HCT116 (cell line): Measurements from ENCODE around the gene TTYH1. TPM values are rescaled to one million over a fixed set of nuclear protein-coding genes. Genes with fewer than 3 reads are reported as not detected.
"Not testable (repeated sequence)": the region's sequence is repeated elsewhere in the genome, so short reads cannot be mapped to it uniquely, and the experiment has no call there.

Experiments used
- ATAC-seq: fragments of 200-7000 bp; cut with Tn5 transposase; 2 replicates; pipeline ENCODE4 v1.9.1; 2020; ENCODE audit warnings: mild to moderate bottlenecking, moderate library complexity
- BruUV-seq: library from RNA; stranded (reverse); fragments of 400-500 nt; replicated peaks from 2 replicates; lab custom pipeline; 2021; lab: Mats Ljungman, UMichigan
- CTCF ChIA-PET: fragments of 300-600 bp; sonication (Branson Sonifier 250); formaldehyde crosslinking; loops from one replicate; lab custom pipeline; 2021; ENCODE audit warnings: antibody characterized with exemption; lab: Charles Lee
- POLR2A ChIA-PET: fragments of 300-600, 350-600 bp; sonication (Branson Sonifier 250); formaldehyde crosslinking; loops from one replicate; lab custom pipeline; 2021; ENCODE audit warnings: antibody characterized with exemption; lab: Charles Lee
- RAD21 ChIA-PET, 2 experiments: fragments of 300-600 bp; sonication (Branson Sonifier 250); formaldehyde crosslinking; loops; one replicate each; lab custom pipeline; 2023; ENCODE audit warnings: low total read pairs in 2 of 2; ENCODE audit not compliant: uncharacterized antibody in 2 of 2, unreplicated experiment in 2 of 2, low non-redundant PET in 1 of 2; lab: Charles Lee
- DNase-seq: peaks from one replicate; pipeline ENCODE4 v3.0.0-alpha.2; 2010; ENCODE audit warnings: low read depth, low spot score
- H2AFZ ChIP-seq: fragments of 200-600 bp; shearing (Covaris generic), sonication (generic); 2 replicates; pipeline ENCODE4 v1.6.1; 2017; ENCODE audit warnings: low read depth, mixed run types, mixed read lengths, antibody characterized with exemption, low read length; ENCODE audit not compliant: poor library complexity, severe bottlenecking
- H3K27ac ChIP-seq: 2 replicates; pipeline ENCODE4 v1.5.1; 2012; ENCODE audit warnings: low read depth, low read length
- H3K27me3 ChIP-seq: fragments of 200-600 bp; sonication (generic); 2 replicates; pipeline ENCODE4 v1.6.1; 2016; ENCODE audit warnings: mixed run types, low read length, mixed read lengths; ENCODE audit not compliant: insufficient read depth
- H3K36me3 ChIP-seq, 2 experiments: fragments of 200-500 bp in 1 of 2; fragments of 200-600 bp in 1 of 2; sonication (Bioruptor generic) in 1 of 2; sonication (generic) in 1 of 2; 2 replicates each; pipeline versions ENCODE4 v1.5.1 to v1.6.1; 2014 to 2016; ENCODE audit warnings: low read length in 2 of 2, inconsistent platforms in 1 of 2, mixed read lengths in 1 of 2, mixed run types in 1 of 2; ENCODE audit not compliant: insufficient read depth in 2 of 2, control insufficient read depth in 1 of 2
- H3K4me1 ChIP-seq, 2 experiments: fragments of 200-600 bp in 1 of 2; sonication (generic) in 1 of 2; 2 replicates each; pipeline versions ENCODE4 v1.5.1 to v1.6.1; 2012 to 2017; ENCODE audit warnings: low read length in 2 of 2, inconsistent platforms in 1 of 2, mild to moderate bottlenecking in 1 of 2, mixed read lengths in 1 of 2, mixed run types in 1 of 2, moderate library complexity in 1 of 2; ENCODE audit not compliant: insufficient read depth in 2 of 2, control insufficient read depth in 1 of 2
- H3K4me2 ChIP-seq: fragments of 200-600 bp; sonication (generic); 2 replicates; pipeline ENCODE4 v1.6.1; 2017; ENCODE audit warnings: mixed run types, low read length, mixed read lengths
- H3K4me3 ChIP-seq, 2 experiments: fragments of 200-600 bp in 1 of 2; sonication (generic) in 1 of 2; replicated peaks in 1 of 2; 2 replicates each; pipeline ENCODE4 v1.5.1; 2011 to 2016; ENCODE audit warnings: low read length in 2 of 2, control low read depth in 1 of 2, low read depth in 1 of 2, mild to moderate bottlenecking in 1 of 2, mixed read lengths in 1 of 2, mixed run types in 1 of 2
- H3K79me2 ChIP-seq: fragments of 200-600 bp; sonication (generic); 2 replicates; pipeline ENCODE4 v1.6.1; 2017; ENCODE audit warnings: mild to moderate bottlenecking, mixed run types, low read length, moderate library complexity, mixed read lengths; ENCODE audit not compliant: insufficient read depth
- H3K9ac ChIP-seq: fragments of 200-600 bp; sonication (generic); 2 replicates; pipeline ENCODE4 v1.6.1; 2016; ENCODE audit warnings: low read length, mixed read lengths
- H3K9me2 ChIP-seq: fragments of 200-600 bp; sonication (generic), shearing (Covaris generic); 2 replicates; pipeline ENCODE4 v1.6.1; 2017; ENCODE audit warnings: mixed run types, mild to moderate bottlenecking, moderate library complexity; ENCODE audit not compliant: insufficient read depth
- H3K9me3 ChIP-seq, 2 experiments: fragments of 200-500 bp in 1 of 2; fragments of 200-600 bp in 1 of 2; sonication (Bioruptor generic) in 1 of 2; sonication (generic) in 1 of 2; 2 replicates each; pipeline ENCODE4 v1.6.1; 2014 to 2017; ENCODE audit warnings: low read length in 2 of 2, mixed read lengths in 2 of 2, inconsistent platforms in 1 of 2, low read depth in 1 of 2, mild to moderate bottlenecking in 1 of 2, mixed run types in 1 of 2, moderate library complexity in 1 of 2; ENCODE audit not compliant: control insufficient read depth in 1 of 2, insufficient read depth in 1 of 2
- H4K20me1 ChIP-seq: fragments of 200-600 bp; sonication (generic), shearing (Covaris generic); 2 replicates; pipeline ENCODE4 v1.6.1; 2017; ENCODE audit warnings: mixed run types, mild to moderate bottlenecking, moderate library complexity; ENCODE audit not compliant: insufficient read depth
- RAD21 ChIP-seq: IDR thresholded peaks from 2 replicates; pipeline ENCODE4 v1.6.1; 2012; ENCODE audit warnings: low read depth, mild to moderate bottlenecking
- SP1 ChIP-seq: IDR thresholded peaks from 2 replicates; pipeline ENCODE4 v1.6.1; 2012; ENCODE audit warnings: low read depth
- YY1 ChIP-seq: IDR thresholded peaks from 2 replicates; pipeline ENCODE4 v1.6.1; 2011; ENCODE audit warnings: low read length, low read depth, moderate library complexity, mild to moderate bottlenecking; ENCODE audit not compliant: insufficient replicate concordance; ENCODE audit errors: extremely low read depth
- ZBTB33 ChIP-seq: IDR thresholded peaks from 2 replicates; pipeline ENCODE4 v1.6.1; 2011; ENCODE audit warnings: mild to moderate bottlenecking, low read length, moderate library complexity; ENCODE audit not compliant: insufficient replicate concordance; ENCODE audit errors: extremely low read depth
- ZFX ChIP-seq: fragments of 450-650 bp; IDR thresholded peaks from 2 replicates; pipeline ENCODE4 v1.6.1; 2017
- intact Hi-C: fragments of 100-400 bp; cut with micrococcal nuclease; formaldehyde crosslinking; loops from 2 replicates; pipeline ENCODE4 v1.10.0; 2022
- total RNA-seq: library from RNA; stranded (reverse); gene quantifications from one replicate; pipeline ENCODE4 v1.2.1, GENCODE V29; 2021; ENCODE audit not compliant: unreplicated experiment
- TF ChIP-seq, protein P1 (sequence below): IDR thresholded peaks from 2 replicates; pipeline ENCODE4 v1.6.1; 2012
- TF ChIP-seq, protein P2 (sequence below), 3 experiments: fragments of 200-600 bp in 1 of 3; sonication (generic) in 1 of 3; IDR thresholded peaks in 2 of 3; conservative IDR thresholded peaks in 1 of 3; 2 replicates each; pipeline ENCODE4 v1.5.1; 2012 to 2017; ENCODE audit warnings: low read depth in 2 of 3, low read length in 2 of 3, antibody characterized with exemption in 1 of 3, borderline replicate concordance in 1 of 3, control low read depth in 1 of 3, mild to moderate bottlenecking in 1 of 3, mixed read lengths in 1 of 3, mixed run types in 1 of 3, moderate library complexity in 1 of 3; ENCODE audit not compliant: insufficient read depth in 1 of 3

Gene TTYH1
- total RNA-seq, 1 experiment from 2014 or later = 0.37 TPM

DNA sequence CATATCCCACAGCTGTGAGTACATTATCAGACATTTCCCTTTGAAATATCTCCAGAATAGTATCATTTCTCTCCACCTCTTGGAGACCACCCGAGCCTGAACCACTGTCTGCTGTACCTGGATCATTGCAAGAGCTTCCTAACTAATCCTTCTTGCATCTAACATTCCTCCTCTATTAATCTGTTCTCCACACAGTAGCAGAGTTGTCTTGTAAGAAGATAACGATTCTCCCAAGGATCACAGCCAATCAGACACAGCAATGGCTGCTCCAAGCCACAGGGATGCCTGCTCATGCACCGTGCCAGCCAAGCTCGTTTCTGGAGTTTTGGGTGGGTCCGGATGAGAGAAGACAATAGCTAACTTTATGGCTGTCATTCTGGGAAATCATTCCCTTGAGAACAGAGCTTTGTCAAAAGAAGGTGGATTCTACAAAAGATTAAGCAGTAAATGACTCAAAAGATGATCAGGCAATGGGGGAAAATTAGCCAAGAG lies 36.0 kb upstream of the TTYH1 start:
- Histone ChIP-seq H3K9ac (no peak overlapping the region), H3K9me2 (no peaks in the 10 kb centered on the region), H3K9me3 (no peaks in the 10 kb centered on the region), H3K4me3 (no peak overlapping the region)
- no peak for DNase-seq
- no peak for TF ChIP-seq SP1
- no peak for TF ChIP-seq RAD21
- TF ChIP-seq, protein P1, sequence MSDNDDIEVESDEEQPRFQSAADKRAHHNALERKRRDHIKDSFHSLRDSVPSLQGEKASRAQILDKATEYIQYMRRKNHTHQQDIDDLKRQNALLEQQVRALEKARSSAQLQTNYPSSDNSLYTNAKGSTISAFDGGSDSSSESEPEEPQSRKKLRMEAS = no peak
- TF ChIP-seq ZFX = no peak
- no peak for TF ChIP-seq YY1
- TF ChIP-seq, protein P2, sequence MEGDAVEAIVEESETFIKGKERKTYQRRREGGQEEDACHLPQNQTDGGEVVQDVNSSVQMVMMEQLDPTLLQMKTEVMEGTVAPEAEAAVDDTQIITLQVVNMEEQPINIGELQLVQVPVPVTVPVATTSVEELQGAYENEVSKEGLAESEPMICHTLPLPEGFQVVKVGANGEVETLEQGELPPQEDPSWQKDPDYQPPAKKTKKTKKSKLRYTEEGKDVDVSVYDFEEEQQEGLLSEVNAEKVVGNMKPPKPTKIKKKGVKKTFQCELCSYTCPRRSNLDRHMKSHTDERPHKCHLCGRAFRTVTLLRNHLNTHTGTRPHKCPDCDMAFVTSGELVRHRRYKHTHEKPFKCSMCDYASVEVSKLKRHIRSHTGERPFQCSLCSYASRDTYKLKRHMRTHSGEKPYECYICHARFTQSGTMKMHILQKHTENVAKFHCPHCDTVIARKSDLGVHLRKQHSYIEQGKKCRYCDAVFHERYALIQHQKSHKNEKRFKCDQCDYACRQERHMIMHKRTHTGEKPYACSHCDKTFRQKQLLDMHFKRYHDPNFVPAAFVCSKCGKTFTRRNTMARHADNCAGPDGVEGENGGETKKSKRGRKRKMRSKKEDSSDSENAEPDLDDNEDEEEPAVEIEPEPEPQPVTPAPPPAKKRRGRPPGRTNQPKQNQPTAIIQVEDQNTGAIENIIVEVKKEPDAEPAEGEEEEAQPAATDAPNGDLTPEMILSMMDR (IDR thresholded peaks at IDR 0.05 in 2 of 3, conservative IDR thresholded peaks at IDR 0.05 in 1 of 3; ENCODE audit: borderline replicate concordance in 1 of 3, insufficient read depth in 1 of 3, low read depth in 2 of 3, low read length in 2 of 3) = no peak
- TF ChIP-seq, all 23 proteins: peak for 0
- Histone ChIP-seq H3K36me3 (no peaks in the 10 kb centered on the region), H2AFZ (no peak overlapping the region), H3K4me1 (no peaks in the 10 kb centered on the region), H3K27me3 (no peaks in the 10 kb centered on the region), H3K27ac (no peak overlapping the region), H3K4me2 (no peak overlapping the region), H4K20me1 (no peaks in the 10 kb centered on the region), H3K79me2 (no peaks in the 10 kb centered on the region)
- ChIA-PET RAD21 (no interaction called here), POLR2A (no interaction called here), CTCF (interaction anchor here (1.3 kb wide), 1 partner anchor 12 kb away, joined by 4 read pairs; no protein-coding TSS in a partner anchor)
- BruUV-seq = no TSS peak
- no peak for ATAC-seq
- intact Hi-C loops = no loop called here

DNA sequence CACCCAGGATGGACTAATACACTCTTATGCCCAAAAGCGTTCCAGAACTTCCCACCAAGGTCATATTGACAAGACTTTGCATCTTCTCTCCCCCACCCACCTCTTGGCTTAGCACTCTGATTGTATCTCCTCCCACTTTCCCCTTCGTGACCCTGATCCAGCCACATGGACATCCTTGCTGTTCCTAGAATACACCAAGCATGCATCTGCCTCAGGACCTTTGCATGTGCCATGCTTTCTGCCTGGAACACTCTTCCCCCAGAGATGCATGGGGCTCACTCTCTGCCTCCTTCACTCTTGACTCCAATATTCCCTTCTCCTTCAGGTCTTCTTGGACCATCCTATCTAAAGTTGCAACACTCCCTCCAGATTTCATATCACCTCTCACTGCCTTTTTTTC lies 34.4 kb upstream of the TTYH1 start:
- Histone ChIP-seq H4K20me1 (no peaks in the 10 kb centered on the region), H3K9me2 (no peaks in the 10 kb centered on the region), H3K4me2 (no peak overlapping the region), H2AFZ (no peak overlapping the region), H3K9ac (no peak overlapping the region), H3K9me3 (no peaks in the 10 kb centered on the region), H3K4me1 (no peaks in the 10 kb centered on the region), H3K79me2 (no peaks in the 10 kb centered on the region), H3K4me3 (no peak overlapping the region), H3K27me3 (no peaks in the 10 kb centered on the region), H3K27ac (no peak overlapping the region), H3K36me3 (no peaks in the 10 kb centered on the region)
- BruUV-seq = no TSS peak
- ATAC-seq (no peak), DNase-seq (no peak)
- CTCF ChIA-PET = no interaction called here
- POLR2A ChIA-PET = no interaction called here
- RAD21 ChIA-PET = no interaction called here
- no peak for TF ChIP-seq ZBTB33
- intact Hi-C loops = no loop called here

DNA sequence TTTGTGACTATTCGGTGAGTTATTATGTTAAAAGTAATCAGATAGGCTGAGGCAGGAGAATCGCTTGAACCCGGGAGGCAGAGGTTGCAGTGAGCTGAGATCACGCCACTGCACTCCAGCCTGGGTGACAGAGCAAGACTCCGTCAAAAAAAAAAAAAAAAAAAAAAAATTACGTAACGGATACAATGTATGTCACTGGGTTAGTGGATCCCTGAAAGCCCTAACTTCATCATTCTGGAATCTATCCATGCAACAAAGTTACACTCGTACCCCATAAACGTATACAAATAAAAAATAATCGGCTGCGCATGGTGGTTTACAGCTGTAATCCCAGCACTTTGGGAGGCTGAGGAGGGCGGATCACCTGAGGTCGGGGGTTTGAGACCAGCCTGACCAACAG lies 33.2 kb upstream of the TTYH1 start:
- POLR2A ChIA-PET, BruUV-seq, H3K27ac ChIP-seq, intact Hi-C loops, H3K4me2 ChIP-seq, H3K36me3 ChIP-seq, DNase-seq, ATAC-seq, H3K4me3 ChIP-seq, H4K20me1 ChIP-seq, H3K9ac ChIP-seq, H3K79me2 ChIP-seq, H3K9me3 ChIP-seq, H2AFZ ChIP-seq, H3K27me3 ChIP-seq, RAD21 ChIA-PET, H3K9me2 ChIP-seq, H3K4me1 ChIP-seq: not testable (repeated sequence)
- CTCF ChIA-PET = interaction anchor here (1.7 kb wide), 1 partner anchor 9 kb away, joined by 9 read pairs; no protein-coding TSS in a partner anchor
